Measurements from ENCODE around the gene KSR2.

- TF ChIP-seq CTCF (IDR thresholded peaks at IDR 0.05; ENCODE audit: extremely low read depth in 1 of 2, insufficient read depth in 1 of 2, low read depth in 1 of 2, low read length in 2 of 2) (no peak), MAX (IDR thresholded peaks at IDR 0.05; ENCODE audit: insufficient read depth, insufficient read length) (no peak), EZH2 (IDR thresholded peaks at IDR 0.05; ENCODE audit: borderline replicate concordance, low read depth, low read length, severe bottlenecking) (no peak), POLR2AphosphoS5 (IDR thresholded peaks at IDR 0.05; ENCODE audit: insufficient read depth, low read depth, low read length) (no peak)
Measured at GRCh38 chr12:117497407-117497806, 471.4 kb downstream of the KSR2 start.

All from endothelial cell of umbilical vein (primary cell).